H1 (cell line): ENCODE measurements around the gene OLA1. TPM values are rescaled to one million over a fixed set of nuclear protein-coding genes. Genes with fewer than 3 reads are reported as not detected.

Experiments used
- CTCF ChIA-PET: fragments of 300-600 bp; sonication (Branson Sonifier 250); formaldehyde crosslinking; loops from one replicate; lab custom pipeline; 2021; ENCODE audit not compliant: partially characterized antibody; lab: Charles Lee
- POLR2A ChIA-PET: fragments of 300-600 bp; sonication (Branson Sonifier 250); formaldehyde crosslinking; loops from one replicate; lab custom pipeline; 2021; ENCODE audit warnings: inconsistent platforms; ENCODE audit not compliant: partially characterized antibody; lab: Charles Lee
- DNase-seq, 2 experiments: peaks; one replicate each; pipeline versions ENCODE4 v3.0.0 to v3.0.0-alpha.2; 2010 to 2022; ENCODE audit warnings: low spot score in 2 of 2, low read depth in 1 of 2, mixed read lengths in 1 of 2
- FAIRE-seq: peaks from 2 replicates; lab custom pipeline; 2011; peaks lifted over from hg19 to GRCh38; lab: Jason Lieb, UNC
- H2AFZ ChIP-seq: 2 replicates; pipeline ENCODE4 v1.8.1; 2012; ENCODE audit warnings: low read length, inconsistent platforms
- H2AK5ac ChIP-seq: 2 replicates; pipeline ENCODE4 v1.6.1; 2013; ENCODE audit warnings: low read depth, low read length
- H2BK120ac ChIP-seq: replicated peaks from 2 replicates; pipeline ENCODE3; 2013; ENCODE audit warnings: low read depth, low read length, inconsistent platforms
- H2BK12ac ChIP-seq: 2 replicates; pipeline ENCODE4 v1.6.1; 2013; ENCODE audit warnings: low read depth, low read length
- H2BK15ac ChIP-seq: 2 replicates; pipeline ENCODE4 v1.6.1; 2013; ENCODE audit warnings: low read length
- H2BK20ac ChIP-seq: 2 replicates; pipeline ENCODE4 v1.6.1; 2013; ENCODE audit warnings: low read length
- H2BK5ac ChIP-seq: 2 replicates; pipeline ENCODE4 v1.6.1; 2013; ENCODE audit warnings: low read depth, low read length
- H3K14ac ChIP-seq: 2 replicates; pipeline ENCODE4 v1.6.1; 2013; ENCODE audit warnings: inconsistent platforms; ENCODE audit not compliant: insufficient read length
- H3K18ac ChIP-seq: 2 replicates; pipeline ENCODE4 v1.6.1; 2013; ENCODE audit warnings: low read length; ENCODE audit errors: extremely low read depth
- H3K23ac ChIP-seq: 2 replicates; pipeline ENCODE4 v1.6.1; 2013; ENCODE audit warnings: inconsistent platforms; ENCODE audit not compliant: insufficient read length
- H3K23me2 ChIP-seq: 2 replicates; pipeline ENCODE4 v1.6.1; 2013; ENCODE audit warnings: low read depth, low read length
- H3K27ac ChIP-seq: 2 replicates; pipeline ENCODE4 v1.6.1; 2011; ENCODE audit warnings: low read depth, low read length, inconsistent platforms
- H3K27me3 ChIP-seq, 4 experiments: replicated peaks in 1 of 4; 1 replicate in 1 of 4; 2 replicates in 3 of 4; pipeline versions ENCODE4 v1.6.1 to v1.8.1; 2011 to 2013; ENCODE audit warnings: low read length in 3 of 4, mild to moderate bottlenecking in 3 of 4, inconsistent platforms in 2 of 4, mixed read lengths in 2 of 4, moderate library complexity in 1 of 4; ENCODE audit not compliant: control insufficient read depth in 3 of 4, insufficient read depth in 3 of 4; ENCODE audit errors: extremely low read depth in 1 of 4
- H3K36me3 ChIP-seq, 4 experiments: 2 replicates each; pipeline versions ENCODE4 v1.6.1 to v1.8.1; 2011 to 2013; ENCODE audit warnings: mild to moderate bottlenecking in 4 of 4, low read length in 3 of 4, moderate library complexity in 2 of 4, control low read depth in 1 of 4, inconsistent platforms in 1 of 4; ENCODE audit not compliant: insufficient read depth in 4 of 4, control insufficient read depth in 2 of 4
- H3K4ac ChIP-seq: replicated peaks from 2 replicates; pipeline ENCODE3; 2013; ENCODE audit warnings: low read length, low read depth, mixed read lengths, inconsistent platforms; ENCODE audit not compliant: insufficient read length
- H3K4me1 ChIP-seq, 4 experiments: replicated peaks in 1 of 4; 1 replicate in 1 of 4; 2 replicates in 3 of 4; pipeline versions ENCODE4 v1.6.1 to v1.8.1; 2011 to 2013; ENCODE audit warnings: low read length in 3 of 4, inconsistent platforms in 2 of 4, mixed read lengths in 1 of 4; ENCODE audit not compliant: insufficient read depth in 4 of 4, control insufficient read depth in 3 of 4
- H3K4me2 ChIP-seq, 2 experiments: 2 replicates each; pipeline versions ENCODE4 v1.6.1 to v1.8.1; 2011 to 2013; ENCODE audit warnings: low read depth in 2 of 2, low read length in 2 of 2, control low read depth in 1 of 2, inconsistent platforms in 1 of 2, mild to moderate bottlenecking in 1 of 2; ENCODE audit not compliant: insufficient read depth in 1 of 2
- H3K4me3 ChIP-seq, 4 experiments: fragments of 200-600, 300-600 bp in 1 of 4; sonication (generic), shearing (Covaris generic), sonication (Bioruptor Twin) in 1 of 4; 2 replicates each; pipeline versions ENCODE4 v1.5.1 to v1.8.1; 2011 to 2016; ENCODE audit warnings: low read length in 4 of 4, low read depth in 3 of 4, control low read depth in 2 of 4, inconsistent platforms in 2 of 4, mild to moderate bottlenecking in 2 of 4, mixed read lengths in 1 of 4, moderate library complexity in 1 of 4; ENCODE audit not compliant: insufficient read depth in 2 of 4; ENCODE audit errors: extremely low read depth in 1 of 4
- H3K56ac ChIP-seq: replicated peaks from 2 replicates; pipeline ENCODE3; 2013; ENCODE audit warnings: low read depth, mild to moderate bottlenecking, mixed read lengths, low read length, inconsistent platforms; ENCODE audit not compliant: insufficient read length
- H3K79me1 ChIP-seq: 2 replicates; pipeline ENCODE4 v1.6.1; 2013; ENCODE audit warnings: low read depth, low read length, control low read depth
- H3K79me2 ChIP-seq, 2 experiments: 2 replicates each; pipeline versions ENCODE4 v1.6.1 to v1.8.1; 2012 to 2013; ENCODE audit warnings: low read length in 2 of 2, mild to moderate bottlenecking in 2 of 2, inconsistent platforms in 1 of 2; ENCODE audit not compliant: insufficient read depth in 2 of 2, control insufficient read depth in 1 of 2
- H3K9ac ChIP-seq, 4 experiments: replicated peaks in 1 of 4; 1 replicate in 1 of 4; 2 replicates in 3 of 4; pipeline versions ENCODE4 v1.6.1 to v1.8.1; 2011 to 2013; ENCODE audit warnings: low read depth in 3 of 4, low read length in 3 of 4, control low read depth in 2 of 4, mild to moderate bottlenecking in 2 of 4, moderate library complexity in 2 of 4, inconsistent platforms in 1 of 4; ENCODE audit errors: extremely low read depth in 1 of 4
- H3K9me3 ChIP-seq, 2 experiments: 2 replicates each; pipeline versions ENCODE4 v1.6.1 to v1.8.1; 2012 to 2013; ENCODE audit warnings: mild to moderate bottlenecking in 2 of 2, moderate library complexity in 2 of 2, control low read depth in 1 of 2, inconsistent platforms in 1 of 2, low read depth in 1 of 2, low read length in 1 of 2, mixed read lengths in 1 of 2; ENCODE audit not compliant: insufficient read depth in 2 of 2
- H4K20me1 ChIP-seq, 2 experiments: replicated peaks in 1 of 2; 2 replicates each; pipeline versions ENCODE3 to v1.8.1; 2011 to 2013; ENCODE audit warnings: inconsistent platforms in 2 of 2, low read length in 2 of 2, mild to moderate bottlenecking in 1 of 2; ENCODE audit not compliant: insufficient read depth in 2 of 2, control insufficient read depth in 1 of 2
- H4K5ac ChIP-seq: 2 replicates; pipeline ENCODE4 v1.6.1; 2013; ENCODE audit warnings: low read length, low read depth, mixed read lengths, inconsistent platforms; ENCODE audit not compliant: insufficient read length
- H4K8ac ChIP-seq: 2 replicates; pipeline ENCODE4 v1.8.0; 2013; ENCODE audit warnings: mild to moderate bottlenecking, moderate library complexity, low read length, inconsistent platforms; ENCODE audit not compliant: insufficient read depth; ENCODE audit errors: extremely low read depth
- H4K91ac ChIP-seq: replicated peaks from 2 replicates; pipeline ENCODE3; 2013; ENCODE audit warnings: low read length, mixed read lengths, inconsistent platforms; ENCODE audit not compliant: insufficient read length
- CBX5 ChIP-seq: fragments of 300-800, 300-1000 bp; sonication (generic); IDR thresholded peaks from 2 replicates; pipeline ENCODE4 v1.7.1; 2016; ENCODE audit warnings: antibody characterized with exemption, low read length, low read depth
- CBX8 ChIP-seq: fragments of 300-800, 300-1000 bp; sonication (generic); IDR thresholded peaks from 2 replicates; pipeline ENCODE4 v1.7.1; 2016; ENCODE audit warnings: low read depth, low read length, borderline replicate concordance
- CEBPB ChIP-seq: IDR thresholded peaks from 2 replicates; pipeline ENCODE4 v1.6.1; 2012; ENCODE audit warnings: low read depth, low read length
- MAFK ChIP-seq: IDR thresholded peaks from 2 replicates; pipeline ENCODE4 v1.6.1; 2012; ENCODE audit warnings: low read depth, mild to moderate bottlenecking, improper control_type of control experiment, low read length
- NANOG ChIP-seq: IDR thresholded peaks from 2 replicates; pipeline ENCODE4 v1.6.1; 2011; ENCODE audit warnings: low read length, low read depth, mild to moderate bottlenecking, inconsistent platforms; ENCODE audit not compliant: insufficient read depth, poor library complexity, severe bottlenecking
- RAD21 ChIP-seq, 2 experiments: IDR thresholded peaks in 1 of 2; conservative IDR thresholded peaks in 1 of 2; 2 replicates each; pipeline ENCODE4 v1.6.1; 2011; ENCODE audit warnings: low read depth in 2 of 2, low read length in 2 of 2, improper control_type of control experiment in 1 of 2, inconsistent platforms in 1 of 2, mild to moderate bottlenecking in 1 of 2, moderate library complexity in 1 of 2
- SIX5 ChIP-seq: IDR thresholded peaks from 2 replicates; pipeline ENCODE4 v1.6.1; 2011; ENCODE audit warnings: mild to moderate bottlenecking, low read depth, low read length
- SP2 ChIP-seq: IDR thresholded peaks from 2 replicates; pipeline ENCODE4 v1.6.1; 2012; ENCODE audit warnings: mild to moderate bottlenecking, low read length, inconsistent platforms
- TAF7 ChIP-seq: optimal IDR thresholded peaks from 2 replicates; pipeline ENCODE3; 2011; ENCODE audit warnings: low read depth, mild to moderate bottlenecking, inconsistent platforms, low read length, moderate library complexity, borderline replicate concordance
- WGBS, 2 experiments: shearing (Covaris generic) in 1 of 2; methylation state at CpG; one replicate each; pipeline versions ENCODE4 v1.1.6 to v1.1.7; 2013 to 2015; ENCODE audit warnings: low lambda C conversion rate in 2 of 2, mixed read lengths in 2 of 2, inconsistent platforms in 1 of 2, low coverage in 1 of 2, missing lambda C conversion rate in 1 of 2; ENCODE audit not compliant: insufficient replicate concordance in 2 of 2, insufficient coverage in 1 of 2, insufficient read length in 1 of 2; ENCODE audit errors: extremely low coverage in 1 of 2, missing lambda C conversion rate in 1 of 2; 5-methylcytosine and 5-hydroxymethylcytosine counted together
- polyA plus RNA-seq, 7 experiments: library from polyadenylated mRNA; depleted of rRNA in 3 of 7; stranded (reverse) in 5 of 7; unstranded in 2 of 7; fragments of >200 nt in 5 of 7; fragments of 200-250 nt in 2 of 7; gene quantifications; 1 replicate in 5 of 7; 2 replicates in 1 of 7; 4 replicates in 1 of 7; pipeline versions ENCODE4 v1.2.1 to v1.2.3, GENCODE V29; 2011 to 2013; ENCODE audit warnings: missing spikeins in 2 of 7, mixed read lengths in 2 of 7
- total RNA-seq: library from RNA; stranded (reverse); fragmentation: NEBNext Ultra II Directional; extraction: Animal tissue kit (Norgen Biotek cat#: 25700); gene quantifications from 2 replicates; pipeline ENCODE4 v1.2.1, GENCODE V29; 2021
- TF ChIP-seq, protein P1 (sequence below), 3 experiments: IDR thresholded peaks; 1 replicate in 2 of 3; 2 replicates in 1 of 3; pipeline versions ENCODE4 v1.5.1 to v1.6.1; 2011; ENCODE audit warnings: low read length in 3 of 3, mild to moderate bottlenecking in 3 of 3, inconsistent platforms in 2 of 3, low read depth in 1 of 3, moderate library complexity in 1 of 3; ENCODE audit not compliant: insufficient read depth in 1 of 3; ENCODE audit errors: control extremely low read depth in 1 of 3

Gene OLA1
- total and polyA plus RNA-seq, 2 of the 8 experiments (the other 6 are each of a cell fraction or from before 2014, with no cell fraction given): 39.3 to 158 TPM

DNA sequence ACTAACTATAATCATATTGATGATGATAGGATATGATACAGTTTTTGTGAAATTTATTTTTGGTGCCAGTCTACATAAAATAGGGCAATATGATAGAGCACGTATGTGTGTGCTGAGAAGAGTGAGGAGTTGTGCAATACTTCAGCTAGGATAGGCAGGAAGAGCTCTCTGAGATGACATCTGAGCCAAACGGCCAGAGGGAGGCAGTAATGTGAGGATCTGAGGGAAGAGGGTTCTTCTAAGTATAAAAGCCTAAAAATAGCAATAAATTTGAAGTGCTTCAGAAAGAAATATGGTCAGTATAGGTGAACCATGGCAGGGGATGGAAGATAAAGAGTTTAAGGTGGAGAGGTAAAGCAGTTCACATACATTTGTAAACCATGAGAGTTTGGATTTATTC is 102.5 kb downstream of the OLA1 start:
- H3K36me3 ChIP-seq: no peaks in the 10 kb centered on the region
- H3K56ac ChIP-seq: no peak overlapping the region
- H2BK5ac ChIP-seq: no peak overlapping the region
- no peaks in the 10 kb centered on the region for H3K9me3 ChIP-seq
- H2BK120ac ChIP-seq: no peak overlapping the region
- no peak overlapping the region for H3K4me3 ChIP-seq
- H3K27me3 ChIP-seq: no peaks in the 10 kb centered on the region
- no peak overlapping the region for H3K9ac ChIP-seq
- no peak overlapping the region for H3K14ac ChIP-seq
- H3K23ac ChIP-seq: no peak overlapping the region
- no peak overlapping the region for H3K4me2 ChIP-seq
- FAIRE-seq: peak; percentile 74
- H2AK5ac ChIP-seq: no peak overlapping the region
- DNase-seq: no peak
- no peak overlapping the region for H4K91ac ChIP-seq
- H3K27ac ChIP-seq: no peak overlapping the region
- H3K18ac ChIP-seq: no peak overlapping the region
- H4K20me1 ChIP-seq: no peaks in the 10 kb centered on the region
- H3K4ac ChIP-seq: no peak overlapping the region
- H3K23me2 ChIP-seq: no peaks in the 10 kb centered on the region
- H2BK12ac ChIP-seq: no peak overlapping the region
- no peak overlapping the region for H2BK20ac ChIP-seq
- no peak overlapping the region for H2BK15ac ChIP-seq
- H2AFZ ChIP-seq: no peak overlapping the region
- 70% methylated on average over 2 of the region's 2 CpGs; no CpG with 5 or more reads in 1 of the 2 experiments for WGBS, 2 experiments
- H3K79me2 ChIP-seq: peaks cover 0 to 11% of the 10 kb centered on the region in 2 experiments; a peak in 1 of 4 replicates
- H4K5ac ChIP-seq: no peak overlapping the region
- no peaks in the 10 kb centered on the region; the same call in 1 of the 2 replicates for H3K79me1 ChIP-seq
- H4K8ac ChIP-seq: no peak overlapping the region
- ChIA-PET POLR2A (no interaction called here), CTCF (interaction anchor here (0.6 to 3.2 kb wide), 15 partner anchors 8 to 238 kb away, joined by 3 to 14 read pairs (median 4); no protein-coding TSS in a partner anchor)
- no peaks in the 10 kb centered on the region for H3K4me1 ChIP-seq
- no peak for TF ChIP-seq CBX5
- no peak for TF ChIP-seq CBX8
- TF ChIP-seq CEBPB: peak; percentile 99
- TF ChIP-seq SIX5: no peak
- TF ChIP-seq RAD21 (IDR thresholded peaks at IDR 0.05 in 1 of 2, conservative IDR thresholded peaks at IDR 0.05 in 1 of 2; ENCODE audit: low read depth in 2 of 2, low read length in 2 of 2): peak; percentile 32 to 38; a peak in 2 of 4 replicates
- no peak for TF ChIP-seq SP2
- TF ChIP-seq TAF7: no peak
- TF ChIP-seq MAFK: no peak
- TF ChIP-seq NANOG: no peak
- TF ChIP-seq, protein P1, sequence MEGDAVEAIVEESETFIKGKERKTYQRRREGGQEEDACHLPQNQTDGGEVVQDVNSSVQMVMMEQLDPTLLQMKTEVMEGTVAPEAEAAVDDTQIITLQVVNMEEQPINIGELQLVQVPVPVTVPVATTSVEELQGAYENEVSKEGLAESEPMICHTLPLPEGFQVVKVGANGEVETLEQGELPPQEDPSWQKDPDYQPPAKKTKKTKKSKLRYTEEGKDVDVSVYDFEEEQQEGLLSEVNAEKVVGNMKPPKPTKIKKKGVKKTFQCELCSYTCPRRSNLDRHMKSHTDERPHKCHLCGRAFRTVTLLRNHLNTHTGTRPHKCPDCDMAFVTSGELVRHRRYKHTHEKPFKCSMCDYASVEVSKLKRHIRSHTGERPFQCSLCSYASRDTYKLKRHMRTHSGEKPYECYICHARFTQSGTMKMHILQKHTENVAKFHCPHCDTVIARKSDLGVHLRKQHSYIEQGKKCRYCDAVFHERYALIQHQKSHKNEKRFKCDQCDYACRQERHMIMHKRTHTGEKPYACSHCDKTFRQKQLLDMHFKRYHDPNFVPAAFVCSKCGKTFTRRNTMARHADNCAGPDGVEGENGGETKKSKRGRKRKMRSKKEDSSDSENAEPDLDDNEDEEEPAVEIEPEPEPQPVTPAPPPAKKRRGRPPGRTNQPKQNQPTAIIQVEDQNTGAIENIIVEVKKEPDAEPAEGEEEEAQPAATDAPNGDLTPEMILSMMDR (IDR thresholded peaks at IDR 0.05; ENCODE audit: control extremely low read depth in 1 of 3, insufficient read depth in 1 of 3, low read depth in 1 of 3, low read length in 3 of 3): peak in 2 of 3 experiments; percentile 36 to 44; a peak in 3 of 4 replicates
